Stomach (tissue), 9 donors: Measurements from ENCODE around the gene SLC38A3. TPM values are rescaled to one million over a fixed set of nuclear protein-coding genes. Genes with fewer than 3 reads are reported as not detected.
"Not testable (repeated sequence)": the region's sequence is repeated elsewhere in the genome, so short reads cannot be mapped to it uniquely, and the experiment has no call there.

ENCODE experiments used
- DNase-seq, 2 donors: peaks; one replicate each; pipeline versions ENCODE4 v3.0.0 to v3.0.0-alpha.2; 2013 to 2019
- H3K27ac ChIP-seq, 5 donors: fragments of 200-600 bp in 4 of 5; sonication (generic) in 4 of 5; one replicate each; pipeline ENCODE4 v1.5.1; 2013 to 2019; ENCODE audit warnings: mild to moderate bottlenecking in 1 of 5, moderate library complexity in 1 of 5
- H3K27me3 ChIP-seq, 3 donors: fragments of 200-600 bp; sonication (generic); one replicate each; pipeline ENCODE4 v1.5.1; 2017 to 2019; ENCODE audit warnings: mixed run types in 1 of 3
- H3K36me3 ChIP-seq, 4 donors: fragments of 200-600 bp; sonication (generic); 1 replicate in 3 of 4; 2 replicates in 1 of 4; pipeline ENCODE4 v1.5.1; 2016 to 2019
- H3K4me1 ChIP-seq, 4 donors: fragments of 200-600 bp; sonication (generic); one replicate each; pipeline ENCODE4 v1.5.1; 2016 to 2019
- H3K4me3 ChIP-seq, 4 donors: fragments of 200-600 bp; sonication (generic) in 3 of 4; one replicate each; pipeline ENCODE4 v1.5.1; 2016 to 2019; ENCODE audit warnings: mild to moderate bottlenecking in 1 of 4
- H3K9me3 ChIP-seq, 4 donors: fragments of 200-600 bp; sonication (generic); one replicate each; pipeline ENCODE4 v1.5.1; 2016 to 2019
- CTCF ChIP-seq, 7 experiments: fragments of 450-650 bp in 4 of 7; fragments of 200-600 bp in 3 of 7; sonication (generic) in 3 of 7; IDR thresholded peaks; one replicate each; pipeline ENCODE4 v1.5.1; 2016 to 2019; ENCODE audit warnings: antibody characterized with exemption in 7 of 7, control low read depth in 2 of 7, mild to moderate bottlenecking in 1 of 7
- EP300 ChIP-seq: sonication (generic); formaldehyde crosslinking; IDR thresholded peaks from one replicate; pipeline ENCODE4 v1.6.1; 2017; ENCODE audit warnings: antibody characterized with exemption
- POLR2A ChIP-seq, 4 donors: fragments of 450-650 bp; IDR thresholded peaks; one replicate each; pipeline ENCODE4 v1.6.1; 2016; ENCODE audit warnings: antibody characterized with exemption in 4 of 4, control low read depth in 2 of 4, mild to moderate bottlenecking in 1 of 4, moderate library complexity in 1 of 4
- POLR2AphosphoS5 ChIP-seq, 3 donors: sonication (generic); formaldehyde crosslinking; IDR thresholded peaks; one replicate each; pipeline ENCODE4 v1.6.1; 2016; ENCODE audit warnings: antibody characterized with exemption in 3 of 3
- WGBS, 5 donors: extraction: QIAGEN DNeasy Blood & Tissue Kit in 3 of 5; methylation state at CpG; one replicate each; pipeline versions ENCODE4 v1.1.5 to v1.1.7; 2013 to 2018; 5-methylcytosine and 5-hydroxymethylcytosine counted together
- intact Hi-C: fragments of 100-400 bp; cut with DNase I; formaldehyde crosslinking; loops from one replicate; pipeline ENCODE4 v1.15.1; 2023; ENCODE audit warnings: low total_unique reads
- polyA plus RNA-seq, 3 donors: library from polyadenylated mRNA; stranded (reverse); fragments of 200-250 nt; gene quantifications; one replicate each; pipeline ENCODE4 v1.2.3, GENCODE V29; 2013
- total RNA-seq, 5 donors: library from RNA; depleted of rRNA; stranded (reverse); fragments of >200 nt; gene quantifications; one replicate each; pipeline versions ENCODE4 v1.1.0 to v1.2.3, GENCODE V29; 2014 to 2016
- donor health status: healthy with polysubstance abuse.
- donor health status: Bipolar disorder and iron deficiency.
- donor health status: healthy.

Gene SLC38A3
- total and polyA plus RNA-seq, 8 donors = 0.15 to 3.1 (median 1.0) TPM; not detected in 4

GRCh38 chr3:50259432-50260026 lies 54.5 kb downstream of the SLC38A3 start:
- Histone ChIP-seq H3K27me3 (no peaks in the 10 kb centered on the region), H3K9me3 (no peaks in the 10 kb centered on the region), H3K4me3 (peak overlapping the region; percentile 40 to 50 (median 48)), H3K27ac (peak overlapping the region; percentile 90 to 99 (median 96)), H3K36me3 (peaks cover 34 to 46% (median 43%) of the 10 kb centered on the region in 4 donors), H3K4me1 (peaks cover 23 to 75% (median 40%) of the 10 kb centered on the region in 4 donors)
- DNase-seq = no peak
- WGBS, 5 donors = 44 to 59% (median 53%) methylated on average over 11 to 18 of the region's 18 CpGs
- intact Hi-C loops = no loop called here
- TF ChIP-seq POLR2A (IDR thresholded peaks at IDR 0.05) (no peak), EP300 (no peak), CTCF (IDR thresholded peaks at IDR 0.05) (no peak), POLR2AphosphoS5 (IDR thresholded peaks at IDR 0.05) (no peak)

GRCh38 chr3:50260027-50260941 lies 55.2 kb downstream of the SLC38A3 start:
- Histone ChIP-seq H3K27me3 (no peaks in the 10 kb centered on the region), H3K27ac (peak overlapping the region; percentile 90 to 99 (median 96)), H3K36me3 (peaks cover 29 to 39% (median 35%) of the 10 kb centered on the region in 4 donors), H3K9me3 (no peaks in the 10 kb centered on the region), H3K4me1 (peaks cover 31 to 75% (median 43%) of the 10 kb centered on the region in 4 donors), H3K4me3 (peak overlapping the region; percentile 40 to 50 (median 48))
- TF ChIP-seq POLR2AphosphoS5 (IDR thresholded peaks at IDR 0.05) = peak; percentile 72 to 92 (median 86)
- TF ChIP-seq CTCF (IDR thresholded peaks at IDR 0.05) = peak in 5 of 7 experiments; percentile 94 to 100 (median 99)
- no peak for TF ChIP-seq EP300
- TF ChIP-seq POLR2A (IDR thresholded peaks at IDR 0.05) = no peak
- WGBS, 5 donors = 1 to 3% (median 1%) methylated on average over 17 to 70 of the region's 70 CpGs
- DNase-seq = peak; percentile 96 to 98
- intact Hi-C loops = no loop called here

DNA sequence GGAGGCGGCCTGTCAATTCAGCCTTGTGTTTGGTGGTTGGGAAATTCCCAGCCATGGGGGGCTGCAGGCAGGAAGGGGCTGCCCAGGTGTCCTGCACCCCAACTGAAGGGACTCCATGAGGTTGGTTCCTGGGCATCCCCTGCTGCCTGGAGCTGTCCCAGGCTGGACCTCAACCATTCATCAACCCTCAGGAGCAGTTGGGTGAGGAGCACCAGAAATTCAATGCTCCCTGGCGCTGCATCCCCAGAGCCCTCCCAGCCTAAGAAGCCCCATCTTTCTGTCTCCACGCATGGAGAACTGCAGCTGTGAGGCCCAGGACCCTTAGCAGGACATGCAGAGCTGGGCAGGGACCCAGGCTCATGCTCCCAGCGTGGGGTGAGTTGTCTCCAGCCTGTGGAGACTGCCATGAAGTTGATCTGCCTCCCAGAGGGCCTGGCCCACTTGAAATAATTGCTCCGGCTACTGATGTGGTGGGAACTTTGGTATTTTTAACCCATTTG lies 55.9 kb downstream of the SLC38A3 start:
- H3K36me3 ChIP-seq = peaks cover 24 to 32% (median 29%) of the 10 kb centered on the region in 4 donors
- no peaks in the 10 kb centered on the region for H3K27me3 ChIP-seq
- TF ChIP-seq POLR2AphosphoS5 (IDR thresholded peaks at IDR 0.05) (no peak), CTCF (IDR thresholded peaks at IDR 0.05) (no peak), POLR2A (IDR thresholded peaks at IDR 0.05) (no peak), EP300 (no peak)
- H3K4me1 ChIP-seq = peaks cover 38 to 77% (median 49%) of the 10 kb centered on the region in 4 donors
- no peaks in the 10 kb centered on the region for H3K9me3 ChIP-seq
- no peak for DNase-seq
- 44 to 85% (median 68%) methylated on average over 3 to 5 of the region's 5 CpGs for WGBS, 5 donors
- intact Hi-C loops = no loop called here
- H3K27ac ChIP-seq = peak overlapping the region; percentile 90 to 99 (median 96)
- H3K4me3 ChIP-seq = peak overlapping the region; percentile 40 to 50 (median 48)

DNA sequence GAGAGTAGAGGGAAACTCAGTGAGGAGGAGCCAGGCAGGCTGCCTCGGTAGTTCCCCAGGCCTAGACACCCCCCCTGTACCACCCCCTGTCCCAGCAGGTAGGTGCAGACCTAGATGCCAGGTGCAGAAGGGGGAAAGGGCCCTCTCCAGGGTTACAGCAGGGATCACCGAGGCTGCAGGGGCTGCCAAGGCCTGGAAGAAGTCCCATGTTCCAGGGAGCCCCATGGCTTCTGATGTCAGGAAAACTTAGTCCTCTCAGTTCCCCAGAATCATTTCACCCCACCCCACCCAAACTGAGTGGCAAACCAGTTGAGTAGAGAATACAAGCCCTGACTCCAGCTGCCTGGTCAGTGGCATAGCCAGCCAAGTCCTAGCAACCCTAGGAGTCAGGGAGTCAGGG lies 56.4 kb downstream of the SLC38A3 start:
- peaks cover 43 to 82% (median 54%) of the 10 kb centered on the region in 4 donors for H3K4me1 ChIP-seq
- TF ChIP-seq POLR2AphosphoS5 (IDR thresholded peaks at IDR 0.05) = no peak
- no peak for TF ChIP-seq CTCF (IDR thresholded peaks at IDR 0.05)
- intact Hi-C loops = no loop called here
- peak overlapping the region; percentile 90 to 99 (median 96) for H3K27ac ChIP-seq
- H3K27me3 ChIP-seq = no peaks in the 10 kb centered on the region
- H3K36me3 ChIP-seq = peaks cover 19 to 27% (median 24%) of the 10 kb centered on the region in 4 donors
- no peak overlapping the region for H3K4me3 ChIP-seq
- 23 to 44% (median 38%) methylated on average over 2 of the region's 2 CpGs for WGBS, 5 donors
- no peaks in the 10 kb centered on the region for H3K9me3 ChIP-seq
- DNase-seq = no peak

GRCh38 chr3:50262200-50262599 lies 57.1 kb downstream of the SLC38A3 start:
- Histone ChIP-seq H3K27ac (peak overlapping the region in 4 of 5 donors; percentile 96 to 99 (median 97)), H3K4me1 (peaks cover 46 to 83% (median 60%) of the 10 kb centered on the region in 4 donors)
- intact Hi-C loops = not testable (repeated sequence)

More at GRCh38 chr3:50262200-50262599, 57.1 kb downstream of the SLC38A3 start:
- 95 to 100% (median 97%) methylated on average over 4 of the region's 4 CpGs for WGBS, 5 donors
- not testable (repeated sequence) for DNase-seq, H3K9me3 ChIP-seq, H3K27me3 ChIP-seq, H3K4me3 ChIP-seq
- H3K36me3 ChIP-seq = peaks cover 12 to 20% (median 17%) of the 10 kb centered on the region in 4 donors
